ENCODE results near the gene DHX15. TPM values are rescaled to one million over a fixed set of nuclear protein-coding genes. Genes with fewer than 3 reads are reported as not detected.

DHX15 gene
- total RNA-seq, 1 experiment from 2014 or later, result 240 TPM

DNA sequence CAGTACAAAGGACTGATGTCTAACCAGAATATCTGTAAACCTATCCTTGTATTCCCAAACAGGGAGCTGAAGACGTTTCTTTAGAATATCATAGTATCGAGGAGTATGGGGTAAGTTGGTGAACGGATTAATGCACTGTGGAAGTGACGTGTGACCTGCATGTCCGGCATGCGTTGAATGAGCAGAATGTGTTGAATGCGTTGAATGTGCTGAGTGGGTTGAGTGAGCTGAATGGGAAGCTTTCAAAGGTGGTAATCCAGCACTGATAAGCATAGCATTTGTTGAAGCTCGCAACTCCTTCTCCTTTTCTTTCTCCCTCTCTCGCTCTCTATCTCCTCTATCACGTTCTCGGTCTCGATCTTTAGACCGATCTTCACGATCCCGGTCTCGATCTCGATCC is 8.1 kb downstream of the DHX15 start:
- H3K27ac Mint-ChIP-seq, result peak overlapping the region; percentile 77
- ATAC-seq (no peak), DNase-seq (ENCODE audit: low spot score) (no peak)
- H3K36me3 Mint-ChIP-seq, result peaks cover 65% of the 10 kb centered on the region
- TF ChIP-seq, protein P1, sequence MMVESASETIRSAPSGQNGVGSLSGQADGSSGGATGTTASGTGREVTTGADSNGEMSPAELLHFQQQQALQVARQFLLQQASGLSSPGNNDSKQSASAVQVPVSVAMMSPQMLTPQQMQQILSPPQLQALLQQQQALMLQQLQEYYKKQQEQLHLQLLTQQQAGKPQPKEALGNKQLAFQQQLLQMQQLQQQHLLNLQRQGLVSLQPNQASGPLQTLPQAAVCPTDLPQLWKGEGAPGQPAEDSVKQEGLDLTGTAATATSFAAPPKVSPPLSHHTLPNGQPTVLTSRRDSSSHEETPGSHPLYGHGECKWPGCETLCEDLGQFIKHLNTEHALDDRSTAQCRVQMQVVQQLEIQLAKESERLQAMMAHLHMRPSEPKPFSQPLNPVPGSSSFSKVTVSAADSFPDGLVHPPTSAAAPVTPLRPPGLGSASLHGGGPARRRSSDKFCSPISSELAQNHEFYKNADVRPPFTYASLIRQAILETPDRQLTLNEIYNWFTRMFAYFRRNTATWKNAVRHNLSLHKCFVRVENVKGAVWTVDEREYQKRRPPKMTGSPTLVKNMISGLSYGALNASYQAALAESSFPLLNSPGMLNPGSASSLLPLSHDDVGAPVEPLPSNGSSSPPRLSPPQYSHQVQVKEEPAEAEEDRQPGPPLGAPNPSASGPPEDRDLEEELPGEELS (CRISPR knock-in tag; IDR thresholded peaks at IDR 0.05), result no peak
- TF ChIP-seq, protein P2, sequence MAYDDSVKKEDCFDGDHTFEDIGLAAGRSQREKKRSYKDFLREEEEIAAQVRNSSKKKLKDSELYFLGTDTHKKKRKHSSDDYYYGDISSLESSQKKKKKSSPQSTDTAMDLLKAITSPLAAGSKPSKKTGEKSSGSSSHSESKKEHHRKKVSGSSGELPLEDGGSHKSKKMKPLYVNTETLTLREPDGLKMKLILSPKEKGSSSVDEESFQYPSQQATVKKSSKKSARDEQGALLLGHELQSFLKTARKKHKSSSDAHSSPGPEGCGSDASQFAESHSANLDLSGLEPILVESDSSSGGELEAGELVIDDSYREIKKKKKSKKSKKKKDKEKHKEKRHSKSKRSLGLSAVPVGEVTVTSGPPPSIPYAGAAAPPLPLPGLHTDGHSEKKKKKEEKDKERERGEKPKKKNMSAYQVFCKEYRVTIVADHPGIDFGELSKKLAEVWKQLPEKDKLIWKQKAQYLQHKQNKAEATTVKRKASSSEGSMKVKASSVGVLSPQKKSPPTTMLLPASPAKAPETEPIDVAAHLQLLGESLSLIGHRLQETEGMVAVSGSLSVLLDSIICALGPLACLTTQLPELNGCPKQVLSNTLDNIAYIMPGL (CRISPR knock-in tag; IDR thresholded peaks at IDR 0.05), result no peak
- TF ChIP-seq NR1H2 (CRISPR knock-in tag; IDR thresholded peaks at IDR 0.05), result no peak
- TF ChIP-seq, protein P3, sequence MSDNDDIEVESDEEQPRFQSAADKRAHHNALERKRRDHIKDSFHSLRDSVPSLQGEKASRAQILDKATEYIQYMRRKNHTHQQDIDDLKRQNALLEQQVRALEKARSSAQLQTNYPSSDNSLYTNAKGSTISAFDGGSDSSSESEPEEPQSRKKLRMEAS (CRISPR knock-in tag; IDR thresholded peaks at IDR 0.05), result no peak
- TF ChIP-seq NR3C1 (CRISPR knock-in tag; conservative IDR thresholded peaks at IDR 0.05; ENCODE audit: low read depth), result no peak
- no peak for TF ChIP-seq EMX1 (CRISPR knock-in tag; IDR thresholded peaks at IDR 0.05)
- TF ChIP-seq CREB1 (CRISPR knock-in tag; IDR thresholded peaks at IDR 0.05), result no peak
- no peak for TF ChIP-seq NFE2L1 (CRISPR knock-in tag; IDR thresholded peaks at IDR 0.05)
- TF ChIP-seq, protein P4, sequence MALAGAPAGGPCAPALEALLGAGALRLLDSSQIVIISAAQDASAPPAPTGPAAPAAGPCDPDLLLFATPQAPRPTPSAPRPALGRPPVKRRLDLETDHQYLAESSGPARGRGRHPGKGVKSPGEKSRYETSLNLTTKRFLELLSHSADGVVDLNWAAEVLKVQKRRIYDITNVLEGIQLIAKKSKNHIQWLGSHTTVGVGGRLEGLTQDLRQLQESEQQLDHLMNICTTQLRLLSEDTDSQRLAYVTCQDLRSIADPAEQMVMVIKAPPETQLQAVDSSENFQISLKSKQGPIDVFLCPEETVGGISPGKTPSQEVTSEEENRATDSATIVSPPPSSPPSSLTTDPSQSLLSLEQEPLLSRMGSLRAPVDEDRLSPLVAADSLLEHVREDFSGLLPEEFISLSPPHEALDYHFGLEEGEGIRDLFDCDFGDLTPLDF (CRISPR knock-in tag; IDR thresholded peaks at IDR 0.05), result no peak
- TF ChIP-seq ESRRA (CRISPR knock-in tag; IDR thresholded peaks at IDR 0.05; ENCODE audit: borderline replicate concordance), result no peak
- TF ChIP-seq, protein P5, sequence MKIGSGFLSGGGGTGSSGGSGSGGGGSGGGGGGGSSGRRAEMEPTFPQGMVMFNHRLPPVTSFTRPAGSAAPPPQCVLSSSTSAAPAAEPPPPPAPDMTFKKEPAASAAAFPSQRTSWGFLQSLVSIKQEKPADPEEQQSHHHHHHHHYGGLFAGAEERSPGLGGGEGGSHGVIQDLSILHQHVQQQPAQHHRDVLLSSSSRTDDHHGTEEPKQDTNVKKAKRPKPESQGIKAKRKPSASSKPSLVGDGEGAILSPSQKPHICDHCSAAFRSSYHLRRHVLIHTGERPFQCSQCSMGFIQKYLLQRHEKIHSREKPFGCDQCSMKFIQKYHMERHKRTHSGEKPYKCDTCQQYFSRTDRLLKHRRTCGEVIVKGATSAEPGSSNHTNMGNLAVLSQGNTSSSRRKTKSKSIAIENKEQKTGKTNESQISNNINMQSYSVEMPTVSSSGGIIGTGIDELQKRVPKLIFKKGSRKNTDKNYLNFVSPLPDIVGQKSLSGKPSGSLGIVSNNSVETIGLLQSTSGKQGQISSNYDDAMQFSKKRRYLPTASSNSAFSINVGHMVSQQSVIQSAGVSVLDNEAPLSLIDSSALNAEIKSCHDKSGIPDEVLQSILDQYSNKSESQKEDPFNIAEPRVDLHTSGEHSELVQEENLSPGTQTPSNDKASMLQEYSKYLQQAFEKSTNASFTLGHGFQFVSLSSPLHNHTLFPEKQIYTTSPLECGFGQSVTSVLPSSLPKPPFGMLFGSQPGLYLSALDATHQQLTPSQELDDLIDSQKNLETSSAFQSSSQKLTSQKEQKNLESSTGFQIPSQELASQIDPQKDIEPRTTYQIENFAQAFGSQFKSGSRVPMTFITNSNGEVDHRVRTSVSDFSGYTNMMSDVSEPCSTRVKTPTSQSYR (CRISPR knock-in tag; IDR thresholded peaks at IDR 0.05), result no peak
- TF ChIP-seq, protein P6, sequence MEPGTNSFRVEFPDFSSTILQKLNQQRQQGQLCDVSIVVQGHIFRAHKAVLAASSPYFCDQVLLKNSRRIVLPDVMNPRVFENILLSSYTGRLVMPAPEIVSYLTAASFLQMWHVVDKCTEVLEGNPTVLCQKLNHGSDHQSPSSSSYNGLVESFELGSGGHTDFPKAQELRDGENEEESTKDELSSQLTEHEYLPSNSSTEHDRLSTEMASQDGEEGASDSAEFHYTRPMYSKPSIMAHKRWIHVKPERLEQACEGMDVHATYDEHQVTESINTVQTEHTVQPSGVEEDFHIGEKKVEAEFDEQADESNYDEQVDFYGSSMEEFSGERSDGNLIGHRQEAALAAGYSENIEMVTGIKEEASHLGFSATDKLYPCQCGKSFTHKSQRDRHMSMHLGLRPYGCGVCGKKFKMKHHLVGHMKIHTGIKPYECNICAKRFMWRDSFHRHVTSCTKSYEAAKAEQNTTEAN (CRISPR knock-in tag; IDR thresholded peaks at IDR 0.05), result no peak
- TF ChIP-seq SP1 (CRISPR knock-in tag; conservative IDR thresholded peaks at IDR 0.05), result no peak
- TF ChIP-seq CBFB (CRISPR knock-in tag; IDR thresholded peaks at IDR 0.05; ENCODE audit: low read depth), result no peak
- no peak for TF ChIP-seq GABPB1 (CRISPR knock-in tag; IDR thresholded peaks at IDR 0.05)
- TF ChIP-seq ELF4 (CRISPR knock-in tag; IDR thresholded peaks at IDR 0.05; ENCODE audit: low read depth), result no peak
- TF ChIP-seq, protein P7, sequence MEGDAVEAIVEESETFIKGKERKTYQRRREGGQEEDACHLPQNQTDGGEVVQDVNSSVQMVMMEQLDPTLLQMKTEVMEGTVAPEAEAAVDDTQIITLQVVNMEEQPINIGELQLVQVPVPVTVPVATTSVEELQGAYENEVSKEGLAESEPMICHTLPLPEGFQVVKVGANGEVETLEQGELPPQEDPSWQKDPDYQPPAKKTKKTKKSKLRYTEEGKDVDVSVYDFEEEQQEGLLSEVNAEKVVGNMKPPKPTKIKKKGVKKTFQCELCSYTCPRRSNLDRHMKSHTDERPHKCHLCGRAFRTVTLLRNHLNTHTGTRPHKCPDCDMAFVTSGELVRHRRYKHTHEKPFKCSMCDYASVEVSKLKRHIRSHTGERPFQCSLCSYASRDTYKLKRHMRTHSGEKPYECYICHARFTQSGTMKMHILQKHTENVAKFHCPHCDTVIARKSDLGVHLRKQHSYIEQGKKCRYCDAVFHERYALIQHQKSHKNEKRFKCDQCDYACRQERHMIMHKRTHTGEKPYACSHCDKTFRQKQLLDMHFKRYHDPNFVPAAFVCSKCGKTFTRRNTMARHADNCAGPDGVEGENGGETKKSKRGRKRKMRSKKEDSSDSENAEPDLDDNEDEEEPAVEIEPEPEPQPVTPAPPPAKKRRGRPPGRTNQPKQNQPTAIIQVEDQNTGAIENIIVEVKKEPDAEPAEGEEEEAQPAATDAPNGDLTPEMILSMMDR (IDR thresholded peaks at IDR 0.05), result no peak
- no peak for TF ChIP-seq MYBL2 (CRISPR knock-in tag; IDR thresholded peaks at IDR 0.05)
- ChIA-PET POLR2A (no interaction called here), CTCF (interaction anchor here (1.6 kb wide), 1 partner anchor 101 kb away, joined by 4 read pairs; no protein-coding TSS in a partner anchor)
- peaks cover 70% of the 10 kb centered on the region for H3K4me1 Mint-ChIP-seq
- no peaks in the 10 kb centered on the region for H3K27me3 Mint-ChIP-seq (ENCODE audit: low read depth)
- H3K4me3 Mint-ChIP-seq, result no peak overlapping the region; the same call in 1 of the 2 replicates
- H3K9me3 Mint-ChIP-seq, result peaks cover 2% of the 10 kb centered on the region
